ENCODE results near the gene R3HDML.
"Not testable (repeated sequence)": the region's sequence is repeated elsewhere in the genome, so short reads cannot be mapped to it uniquely, and the experiment has no call there.

R3HDML gene

DNA sequence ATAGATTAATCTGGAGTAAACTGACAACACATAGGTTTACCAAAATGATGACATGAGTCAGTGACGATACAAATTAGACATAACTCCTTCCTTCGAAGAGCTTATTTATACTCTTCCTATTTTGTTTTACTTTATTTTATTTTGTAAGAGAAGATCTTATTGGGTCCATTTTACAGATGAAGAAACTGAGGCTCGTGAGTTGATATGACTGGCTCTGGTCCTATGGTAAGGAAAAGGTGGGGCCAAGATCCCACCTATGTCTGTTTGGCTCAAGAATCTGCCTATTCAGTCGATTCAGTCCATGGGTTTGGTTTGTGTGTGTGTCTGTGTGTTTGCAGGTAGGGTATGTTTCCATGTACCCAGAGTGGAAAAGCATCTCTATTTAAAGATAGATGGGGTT, 8.4 kb upstream of the R3HDML start:
- no peak for DNase-seq (ENCODE audit: low read depth)

GRCh38 chr20:44331201-44331600, 5.6 kb upstream of the R3HDML start:
- no peak for DNase-seq (ENCODE audit: low read depth)

GRCh38 chr20:44334306-44334705, 2.5 kb upstream of the R3HDML start:
- DNase-seq (ENCODE audit: low read depth): no peak

DNA sequence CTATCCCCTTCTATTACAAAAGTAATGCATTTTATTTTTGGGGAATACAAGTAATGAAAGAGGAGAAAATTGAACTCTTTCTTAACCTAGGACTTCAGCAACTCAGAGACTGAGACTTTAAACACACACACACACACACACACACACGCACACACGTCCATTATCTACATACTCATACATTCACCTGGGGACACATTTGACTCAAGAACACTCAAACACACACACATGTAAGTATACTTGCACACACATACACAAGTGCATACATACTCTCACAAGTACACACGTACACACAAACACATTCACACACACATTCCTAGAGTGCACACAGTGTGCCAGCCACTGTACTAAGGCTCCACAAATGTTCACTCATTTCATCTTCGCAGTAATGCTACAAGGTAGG, 2.1 kb upstream of the R3HDML start:
- no peak for DNase-seq (ENCODE audit: low read depth)

DNA sequence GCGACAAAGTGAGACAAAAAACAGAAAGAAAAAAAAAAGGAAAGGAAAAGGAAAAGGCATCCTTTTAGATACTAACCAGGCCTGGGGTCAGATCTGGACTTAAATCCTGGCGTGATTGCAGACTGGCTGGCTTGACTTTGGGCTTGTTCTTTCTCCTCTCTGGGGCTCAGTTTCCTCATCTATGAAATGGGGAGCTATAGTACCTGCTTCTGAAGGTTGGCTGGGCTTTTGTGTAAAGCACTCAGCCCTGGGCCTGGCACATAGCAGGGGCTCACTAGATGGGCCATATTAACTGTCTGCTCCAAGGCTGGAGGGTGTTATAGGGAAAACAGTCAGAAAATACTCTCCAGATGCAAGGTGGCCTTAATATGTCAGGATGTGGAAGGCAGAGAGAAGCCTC, 1.2 kb upstream of the R3HDML start:
- no peak for DNase-seq (ENCODE audit: low read depth)

- DNase-seq (ENCODE audit: low read depth): no peak
These were observed 757 bp upstream of the R3HDML start for GRCh38 chr20:44336086-44336485.

GRCh38 chr20:44342248-44342647, 5.4 kb downstream of the R3HDML start:
- DNase-seq (ENCODE audit: low read depth): no peak

GRCh38 chr20:44343162-44343675, 6.4 kb downstream of the R3HDML start:
- DNase-seq (ENCODE audit: low read depth): no peak

- no peak for DNase-seq (ENCODE audit: low read depth)
These were observed 7.9 kb downstream of the R3HDML start for GRCh38 chr20:44344723-44345122.

DNA sequence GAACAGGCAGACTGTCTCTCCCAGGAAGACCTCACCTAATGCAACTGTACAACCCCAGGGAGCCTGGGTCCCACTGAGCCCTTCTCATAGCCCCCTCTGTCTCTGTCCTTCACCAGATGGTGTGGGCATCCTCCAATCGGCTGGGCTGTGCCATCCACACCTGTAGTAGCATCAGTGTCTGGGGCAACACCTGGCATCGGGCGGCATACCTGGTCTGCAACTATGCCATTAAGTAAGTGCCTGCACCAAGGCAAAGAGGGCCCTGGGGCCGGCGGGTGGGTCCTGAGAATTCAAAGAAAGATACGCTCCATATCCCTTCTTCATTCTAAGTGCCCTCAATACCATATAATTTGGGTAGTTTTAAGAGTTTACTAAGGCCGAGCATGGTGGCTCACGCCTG, 8.3 kb downstream of the R3HDML start:
- DNase-seq (ENCODE audit: low read depth): no peak

DNA sequence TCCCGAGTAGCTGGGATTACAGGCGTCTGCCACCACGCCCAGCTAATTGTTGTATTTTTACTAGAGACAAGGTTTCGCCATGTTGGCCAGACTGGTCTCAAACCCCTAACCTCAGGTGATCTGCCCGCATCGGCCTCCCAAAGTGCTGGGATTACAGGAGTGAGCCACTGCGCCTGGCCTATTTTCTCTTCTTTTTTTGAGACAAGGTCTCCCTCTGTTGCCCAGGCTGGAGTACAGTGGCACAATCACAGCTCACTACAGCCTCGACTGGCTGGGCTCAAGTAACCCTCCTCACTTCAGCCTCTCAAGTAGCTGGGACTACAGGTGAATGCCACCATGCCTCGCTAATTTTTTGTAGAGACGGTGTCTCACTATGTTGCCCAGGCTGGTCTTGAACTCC, 9.1 kb downstream of the R3HDML start:
- not testable (repeated sequence) for DNase-seq (ENCODE audit: low read depth)

GRCh38 chr20:44348168-44348659, 11.4 kb downstream of the R3HDML start:
- DNase-seq (ENCODE audit: low read depth): no peak

GRCh38 chr20:44349349-44349748, 12.5 kb downstream of the R3HDML start:
- no peak for DNase-seq (ENCODE audit: low read depth)

GRCh38 chr20:44350567-44350966, 13.7 kb downstream of the R3HDML start:
- no peak for DNase-seq (ENCODE audit: low read depth)

DNA sequence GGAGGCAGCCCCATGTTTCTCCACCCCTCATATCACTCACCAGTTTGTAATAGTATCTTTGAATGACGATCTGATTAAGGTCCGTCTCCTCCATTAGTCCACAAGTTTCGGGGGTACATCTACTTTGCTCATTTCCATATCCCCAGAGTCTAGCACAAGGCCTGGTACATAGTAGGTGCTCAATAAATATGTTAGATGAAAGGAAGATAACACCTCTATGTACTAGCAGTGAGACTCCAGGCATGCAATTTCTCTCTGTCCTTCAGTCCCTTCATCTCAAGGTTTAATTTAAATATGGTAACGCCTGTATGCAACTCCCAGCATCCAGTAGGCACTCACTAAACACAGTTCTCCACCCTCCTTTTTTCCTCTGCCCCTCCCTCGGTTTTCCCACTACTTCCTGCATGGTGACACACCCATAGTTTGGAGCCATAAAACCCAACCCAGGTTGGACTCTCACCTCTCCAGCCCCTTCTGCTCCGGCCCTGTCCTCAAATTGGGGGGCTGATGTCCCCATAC, 18.2 kb downstream of the R3HDML start:
- no peak for DNase-seq (ENCODE audit: low read depth)

DNA sequence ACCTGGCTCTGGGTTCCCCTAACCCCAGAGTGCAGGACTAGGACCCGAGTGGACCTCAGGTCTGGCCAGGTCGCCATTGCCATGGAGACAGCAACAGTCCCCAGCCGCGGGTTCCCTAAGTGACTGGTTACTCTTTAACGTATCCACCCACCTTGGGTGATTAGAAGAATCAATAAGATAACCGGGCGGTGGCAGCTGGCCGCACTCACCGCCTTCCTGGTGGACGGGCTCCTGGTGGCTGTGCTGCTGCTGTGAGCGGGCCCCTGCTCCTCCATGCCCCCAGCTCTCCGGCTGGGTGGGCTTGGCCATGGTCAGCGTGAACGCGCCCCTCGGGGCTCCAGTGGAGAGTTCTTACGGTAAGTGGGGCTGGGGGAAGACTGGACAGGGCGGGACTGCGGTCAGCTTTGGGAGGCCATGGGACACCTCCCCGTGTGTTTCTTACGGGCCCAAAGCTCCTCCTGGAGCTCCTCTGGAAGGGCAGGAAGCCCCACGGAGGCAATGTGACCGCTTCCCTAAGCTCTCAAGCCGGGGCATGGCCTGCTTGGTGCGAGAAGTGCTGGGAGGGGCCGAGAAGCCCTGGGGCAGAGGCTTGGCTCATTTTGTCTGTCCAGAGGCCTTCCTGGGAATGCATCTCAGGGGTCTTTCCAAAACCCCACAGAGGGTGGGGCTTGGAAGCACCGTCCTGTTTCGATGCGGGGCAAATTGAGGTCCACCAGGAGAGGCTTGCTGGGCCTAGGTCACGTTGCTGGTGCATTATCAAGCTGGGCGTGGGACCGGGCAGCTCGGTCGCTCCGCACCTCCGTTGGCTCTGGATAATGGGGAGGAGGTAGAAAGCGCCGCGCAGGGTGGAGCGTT, 18.9 kb downstream of the R3HDML start, which contains the start of gene HNF4A:
TSS of gene HNF4A (plus strand) at position 202 of the 855 bp plus-strand sequence. CDS start at position 308, 106 bp downstream.
- no peak for DNase-seq (ENCODE audit: low read depth)

DNA sequence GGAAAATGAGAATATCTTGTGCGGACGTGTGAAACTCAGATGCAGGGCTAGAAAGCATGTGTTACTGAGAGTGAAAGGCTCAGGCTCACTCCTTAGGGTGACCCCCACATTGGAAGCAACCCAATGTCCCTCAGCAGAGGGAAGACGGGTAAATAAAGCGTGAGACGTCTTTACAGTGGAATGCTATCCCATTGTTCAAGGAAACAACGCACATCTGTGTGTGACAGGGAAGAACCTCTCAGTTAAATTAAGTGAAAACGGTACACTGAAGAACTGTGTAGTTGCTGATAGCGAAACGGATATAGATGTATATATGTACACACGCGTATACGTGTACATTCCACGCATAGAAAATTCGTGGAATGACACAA, 19.5 kb downstream of the R3HDML start:
- DNase-seq (ENCODE audit: low read depth): no peak

GRCh38 chr20:44357020-44357419, 20.2 kb downstream of the R3HDML start:
- no peak for DNase-seq (ENCODE audit: low read depth)

GRCh38 chr20:44357555-44358125, 20.8 kb downstream of the R3HDML start:
- DNase-seq (ENCODE audit: low read depth): no peak

- no peak for DNase-seq (ENCODE audit: low read depth)
These were observed 21.9 kb downstream of the R3HDML start for GRCh38 chr20:44358776-44359175.

GRCh38 chr20:44360221-44360620, 23.4 kb downstream of the R3HDML start:
- DNase-seq (ENCODE audit: low read depth): no peak

GRCh38 chr20:44361021-44361420, 24.2 kb downstream of the R3HDML start:
- DNase-seq (ENCODE audit: low read depth): no peak

- DNase-seq (ENCODE audit: low read depth): no peak
These were observed 25.7 kb downstream of the R3HDML start for GRCh38 chr20:44362466-44362940.
